GM23338 (cell line): ENCODE measurements around the gene ADSS1. TPM values are rescaled to one million over a fixed set of nuclear protein-coding genes. Genes with fewer than 3 reads are reported as not detected.

Experiments used
- ATAC-seq: fragments of 200-7000 bp; cut with Tn5 transposase; 3 replicates; pipeline ENCODE4 v1.9.1; 2020
- DNase-seq: peaks from one replicate; pipeline ENCODE4 v3.0.0-alpha.2; 2015; ENCODE audit warnings: low spot score
- H2AFZ ChIP-seq: fragments of 200-600 bp; sonication (generic); 2 replicates; pipeline ENCODE4 v1.8.0; 2016; ENCODE audit warnings: antibody characterized with exemption, mild to moderate bottlenecking, moderate library complexity
- H3F3A ChIP-seq: fragments of 200-600 bp; sonication (generic); replicated peaks from 2 replicates; pipeline ENCODE4 v1.8.0; 2017; ENCODE audit warnings: antibody characterized with exemption, mixed run types, low read depth
- H3K27ac ChIP-seq: fragments of 200-600 bp; sonication (generic); 2 replicates; pipeline ENCODE4 v1.6.1; 2016; ENCODE audit warnings: low read depth
- H3K27me3 ChIP-seq: fragments of 200-600 bp; sonication (generic); 2 replicates; pipeline ENCODE4 v1.8.0; 2016; ENCODE audit warnings: mild to moderate bottlenecking, mixed run types, moderate library complexity; ENCODE audit not compliant: insufficient read depth
- H3K36me3 ChIP-seq: fragments of 200-600 bp; sonication (generic); 2 replicates; pipeline ENCODE4 v1.8.0; 2016; ENCODE audit warnings: mild to moderate bottlenecking; ENCODE audit not compliant: insufficient read depth
- H3K4me1 ChIP-seq: fragments of 200-600 bp; sonication (generic); 2 replicates; pipeline ENCODE4 v1.8.0; 2016; ENCODE audit warnings: mild to moderate bottlenecking, moderate library complexity; ENCODE audit not compliant: insufficient read depth
- H3K4me2 ChIP-seq: fragments of 200-600 bp; sonication (generic); 2 replicates; pipeline ENCODE4 v1.7.1; 2017; ENCODE audit warnings: mixed run types
- H3K4me3 ChIP-seq: fragments of 200-600 bp; sonication (generic); 2 replicates; pipeline ENCODE4 v1.6.1; 2016; ENCODE audit warnings: mixed run types
- H3K79me2 ChIP-seq: fragments of 200-600 bp; sonication (generic); replicated peaks from 2 replicates; pipeline ENCODE4 v1.8.0; 2017; ENCODE audit warnings: mild to moderate bottlenecking; ENCODE audit not compliant: insufficient read depth
- H3K9me2 ChIP-seq: fragments of 200-600 bp; sonication (generic); 2 replicates; pipeline ENCODE4 v1.8.0; 2017; ENCODE audit not compliant: insufficient read depth
- H4K20me1 ChIP-seq: fragments of 200-600 bp; sonication (generic); replicated peaks from 2 replicates; pipeline ENCODE4 v1.8.0; 2017; ENCODE audit warnings: mild to moderate bottlenecking; ENCODE audit not compliant: insufficient read depth
- H3K27ac Mint-ChIP-seq: 2 replicates; pipeline ENCODE4 v1.8.0; 2020; ENCODE audit warnings: inconsistent platforms, mild to moderate bottlenecking, moderate library complexity, mixed read lengths
- H3K27me3 Mint-ChIP-seq: 3 replicates; pipeline ENCODE4 v1.8.0; 2022; ENCODE audit warnings: low read depth, mild to moderate bottlenecking, moderate library complexity, mixed read lengths, inconsistent platforms; ENCODE audit not compliant: insufficient read depth, poor library complexity
- H3K36me3 Mint-ChIP-seq: 3 replicates; pipeline ENCODE4 v1.8.0; 2021; ENCODE audit warnings: low read depth, mild to moderate bottlenecking, inconsistent platforms, moderate library complexity, mixed read lengths
- H3K4me1 Mint-ChIP-seq: 3 replicates; pipeline ENCODE4 v1.8.0; 2020; ENCODE audit warnings: mild to moderate bottlenecking, inconsistent platforms, mixed read lengths
- H3K4me3 Mint-ChIP-seq: 3 replicates; pipeline ENCODE4 v1.8.0; 2021; ENCODE audit warnings: moderate library complexity, mild to moderate bottlenecking, inconsistent platforms, mixed read lengths
- H3K9me3 Mint-ChIP-seq: 3 replicates; pipeline ENCODE4 v1.8.0; 2020; ENCODE audit warnings: moderate library complexity, mild to moderate bottlenecking, inconsistent platforms, mixed read lengths
- JUNB ChIP-seq: IDR thresholded peaks from one replicate; pipeline ENCODE4 v1.6.1; 2016; ENCODE audit warnings: antibody characterized with exemption; ENCODE audit not compliant: unreplicated experiment
- NANOG ChIP-seq: IDR thresholded peaks from 2 replicates; pipeline ENCODE4 v1.6.1; 2016; ENCODE audit warnings: antibody characterized with exemption, borderline replicate concordance
- POLR2AphosphoS5 ChIP-seq: IDR thresholded peaks from 2 replicates; pipeline ENCODE4 v1.6.1; 2016; ENCODE audit warnings: antibody characterized with exemption, low read depth
- REST ChIP-seq: IDR thresholded peaks from one replicate; pipeline ENCODE4 v1.6.1; 2018; ENCODE audit warnings: antibody characterized with exemption; ENCODE audit not compliant: unreplicated experiment
- ZNF114 ChIP-seq: fragments of 250-450 bp; sonication (Bioruptor Pico); IDR thresholded peaks from 2 replicates; pipeline ENCODE4 v1.5.0; 2020; ENCODE audit warnings: mild to moderate bottlenecking, moderate library complexity
- ZNF331 ChIP-seq: fragments of 250-450 bp; sonication (Bioruptor Pico); IDR thresholded peaks from 2 replicates; pipeline ENCODE4 v1.5.0; 2020; ENCODE audit warnings: low read depth, mild to moderate bottlenecking, moderate library complexity
- ZNF462 ChIP-seq: fragments of 250-450 bp; sonication (Bioruptor Pico); IDR thresholded peaks from 2 replicates; pipeline ENCODE4 v1.5.0; 2020; ENCODE audit warnings: mild to moderate bottlenecking, moderate library complexity
- polyA plus RNA-seq: library from polyadenylated mRNA; unstranded; fragments of >200 nt; fragmentation: Nextera tagmentation; extraction: Ambion mirVana; gene quantifications from 2 replicates; pipeline ENCODE4 v1.2.1, GENCODE V29; 2016
- total RNA-seq: library from RNA; depleted of rRNA; stranded (reverse); fragments of >200 nt; shearing (Covaris generic); gene quantifications from 2 replicates; pipeline ENCODE4 v1.2.3, GENCODE V29; 2014

Gene ADSS1
- total and polyA plus RNA-seq, 2 experiments from 2014 or later, result 9.5 to 11.6 TPM

GRCh38 chr14:104744484-104744883 is 20.5 kb downstream of the ADSS1 start:
- H3K4me2 ChIP-seq, result no peak overlapping the region
- H3K79me2 ChIP-seq, result no peaks in the 10 kb centered on the region
- no peak overlapping the region for H2AFZ ChIP-seq
- no peak overlapping the region for H3K4me3 ChIP-seq
- H3F3A ChIP-seq, result no peaks in the 10 kb centered on the region
- Mint-ChIP-seq H3K9me3 (peaks cover 4% of the 10 kb centered on the region; the same call in 2 of the 3 replicates), H3K27ac (no peak overlapping the region), H3K27me3 (peaks cover 17% of the 10 kb centered on the region), H3K36me3 (peaks cover 5% of the 10 kb centered on the region; the same call in 1 of the 3 replicates), H3K4me1 (peaks cover 4% of the 10 kb centered on the region; the same call in 2 of the 3 replicates), H3K4me3 (no peak overlapping the region)
- no peak for TF ChIP-seq POLR2AphosphoS5
- no peak for TF ChIP-seq JUNB
- no peak for TF ChIP-seq NANOG
- no peak for TF ChIP-seq ZNF114 (CRISPR knock-in tag)
- no peak for TF ChIP-seq ZNF462 (CRISPR knock-in tag)
- TF ChIP-seq ZNF331, result no peak
- TF ChIP-seq REST, result no peak
- DNase-seq, result no peak
- no peak overlapping the region for H3K27ac ChIP-seq
- H4K20me1 ChIP-seq, result no peaks in the 10 kb centered on the region
- H3K9me2 ChIP-seq, result no peaks in the 10 kb centered on the region
- no peaks in the 10 kb centered on the region for H3K4me1 ChIP-seq
- no peak for ATAC-seq
- H3K36me3 ChIP-seq, result no peaks in the 10 kb centered on the region
- no peaks in the 10 kb centered on the region for H3K27me3 ChIP-seq
